Measurements from ENCODE around the gene EVI5L. TPM values are rescaled to one million over a fixed set of nuclear protein-coding genes. Genes with fewer than 3 reads are reported as not detected.

Gene EVI5L
- total RNA-seq, 1 experiment from 2014 or later, result 6.4 TPM

GRCh38 chr19:7864690-7865074, 34.7 kb downstream of the EVI5L start:
- DNase-seq (ENCODE audit: low read depth, low spot score) (no peak), ATAC-seq (no peak)
- intact Hi-C loops (cut with micrococcal nuclease; ENCODE audit: unreplicated experiment), result no loop called here
- Histone ChIP-seq H3K9me3 (ENCODE audit: control insufficient read depth, insufficient read depth, low read depth, low read length) (no peaks in the 10 kb centered on the region), H3K27ac (ENCODE audit: low read length) (no peak overlapping the region), H3K27me3 (ENCODE audit: control insufficient read depth, insufficient read depth, low read length) (no peaks in the 10 kb centered on the region), H3K36me3 (ENCODE audit: control insufficient read depth, insufficient read depth, low read length) (no peaks in the 10 kb centered on the region), H3K4me1 (ENCODE audit: control insufficient read depth, insufficient read depth, low read length) (no peaks in the 10 kb centered on the region), H3K4me3 (ENCODE audit: low read depth in 2 of 2, low read length in 2 of 2) (no peak overlapping the region)
- in situ Hi-C loops (cut with HindIII; ENCODE audit: low pct_unique_long_range_greater_than_20kb, low sequenced_read_pairs), result no loop called here
- TF ChIP-seq, protein P1, sequence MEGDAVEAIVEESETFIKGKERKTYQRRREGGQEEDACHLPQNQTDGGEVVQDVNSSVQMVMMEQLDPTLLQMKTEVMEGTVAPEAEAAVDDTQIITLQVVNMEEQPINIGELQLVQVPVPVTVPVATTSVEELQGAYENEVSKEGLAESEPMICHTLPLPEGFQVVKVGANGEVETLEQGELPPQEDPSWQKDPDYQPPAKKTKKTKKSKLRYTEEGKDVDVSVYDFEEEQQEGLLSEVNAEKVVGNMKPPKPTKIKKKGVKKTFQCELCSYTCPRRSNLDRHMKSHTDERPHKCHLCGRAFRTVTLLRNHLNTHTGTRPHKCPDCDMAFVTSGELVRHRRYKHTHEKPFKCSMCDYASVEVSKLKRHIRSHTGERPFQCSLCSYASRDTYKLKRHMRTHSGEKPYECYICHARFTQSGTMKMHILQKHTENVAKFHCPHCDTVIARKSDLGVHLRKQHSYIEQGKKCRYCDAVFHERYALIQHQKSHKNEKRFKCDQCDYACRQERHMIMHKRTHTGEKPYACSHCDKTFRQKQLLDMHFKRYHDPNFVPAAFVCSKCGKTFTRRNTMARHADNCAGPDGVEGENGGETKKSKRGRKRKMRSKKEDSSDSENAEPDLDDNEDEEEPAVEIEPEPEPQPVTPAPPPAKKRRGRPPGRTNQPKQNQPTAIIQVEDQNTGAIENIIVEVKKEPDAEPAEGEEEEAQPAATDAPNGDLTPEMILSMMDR (IDR thresholded peaks at IDR 0.05), result no peak
- TF ChIP-seq TCF7L2 (IDR thresholded peaks at IDR 0.05; ENCODE audit: low read depth, low read length) (no peak), SIN3A (IDR thresholded peaks at IDR 0.05; ENCODE audit: borderline replicate concordance, insufficient read depth, low read depth, low read length) (no peak)
- BruUV-seq (replicated peaks), result no TSS peak
- ChIA-PET POLR2A (no interaction called here), CTCF (no interaction called here)

- ATAC-seq (no peak), DNase-seq (ENCODE audit: low read depth, low spot score) (no peak)
- no peak overlapping the region for H3K27ac ChIP-seq (ENCODE audit: low read length)
- H3K4me1 ChIP-seq (ENCODE audit: control insufficient read depth, insufficient read depth, low read length), result no peaks in the 10 kb centered on the region
- CTCF ChIA-PET, result no interaction called here
- H3K27me3 ChIP-seq (ENCODE audit: control insufficient read depth, insufficient read depth, low read length), result no peaks in the 10 kb centered on the region
- POLR2A ChIA-PET, result no interaction called here
- no TSS peak for BruUV-seq (replicated peaks)
- no peaks in the 10 kb centered on the region for H3K36me3 ChIP-seq (ENCODE audit: control insufficient read depth, insufficient read depth, low read length)
- H3K4me3 ChIP-seq (ENCODE audit: low read depth in 2 of 2, low read length in 2 of 2), result no peak overlapping the region
- in situ Hi-C loops (cut with HindIII; ENCODE audit: low pct_unique_long_range_greater_than_20kb, low sequenced_read_pairs) (no loop called here), intact Hi-C loops (cut with micrococcal nuclease; ENCODE audit: unreplicated experiment) (no loop called here)
- TF ChIP-seq, protein P1 (IDR thresholded peaks at IDR 0.05), result no peak
- no peak for TF ChIP-seq TCF7L2 (IDR thresholded peaks at IDR 0.05; ENCODE audit: low read depth, low read length)
- no peak for TF ChIP-seq REST (IDR thresholded peaks at IDR 0.05; ENCODE audit: insufficient read depth in 1 of 2, low read depth in 2 of 2, low read length in 1 of 2)
- no peak for TF ChIP-seq POLR2AphosphoS5 (IDR thresholded peaks at IDR 0.05; ENCODE audit: low read depth, low read length)
- TF ChIP-seq SIN3A (IDR thresholded peaks at IDR 0.05; ENCODE audit: borderline replicate concordance, insufficient read depth, low read depth, low read length), result no peak
- H3K9me3 ChIP-seq (ENCODE audit: control insufficient read depth, insufficient read depth, low read depth, low read length), result no peaks in the 10 kb centered on the region
These were observed 35.4 kb downstream of the EVI5L start for GRCh38 chr19:7865262-7865911.

Measured in Panc1 (cell line).